PFSK-1 (cell line): ENCODE measurements around the gene RAPGEF3.

Experiments
- FOXP2 ChIP-seq: optimal IDR thresholded peaks from 2 replicates; pipeline ENCODE3; 2011; ENCODE audit warnings: borderline replicate concordance, control low read depth, inconsistent platforms; ENCODE audit not compliant: insufficient read depth; ENCODE audit errors: extremely low read length, extremely low read depth
- POLR2AphosphoS5 ChIP-seq: IDR thresholded peaks from 2 replicates; pipeline ENCODE4 v1.6.1; 2012; ENCODE audit warnings: low read depth, mild to moderate bottlenecking, control low read depth, low read length, moderate library complexity
- REST ChIP-seq, 2 experiments: IDR thresholded peaks; 2 replicates each; pipeline versions ENCODE4 v1.6.1 to v1.8.0; 2011 to 2012; ENCODE audit warnings: low read depth in 2 of 2, low read length in 2 of 2, control low read depth in 1 of 2, inconsistent platforms in 1 of 2, mild to moderate bottlenecking in 1 of 2, moderate library complexity in 1 of 2; ENCODE audit not compliant: insufficient read depth in 1 of 2
- SIN3A ChIP-seq: IDR thresholded peaks from 2 replicates; pipeline ENCODE4 v1.6.1; 2012; ENCODE audit warnings: mild to moderate bottlenecking, low read length, moderate library complexity, borderline replicate concordance; ENCODE audit not compliant: insufficient read depth
- TAF1 ChIP-seq: IDR thresholded peaks from 2 replicates; pipeline ENCODE4 v1.6.1; 2012; ENCODE audit warnings: low read length, control low read depth, borderline replicate concordance; ENCODE audit not compliant: insufficient read depth

The RAPGEF3 gene

DNA sequence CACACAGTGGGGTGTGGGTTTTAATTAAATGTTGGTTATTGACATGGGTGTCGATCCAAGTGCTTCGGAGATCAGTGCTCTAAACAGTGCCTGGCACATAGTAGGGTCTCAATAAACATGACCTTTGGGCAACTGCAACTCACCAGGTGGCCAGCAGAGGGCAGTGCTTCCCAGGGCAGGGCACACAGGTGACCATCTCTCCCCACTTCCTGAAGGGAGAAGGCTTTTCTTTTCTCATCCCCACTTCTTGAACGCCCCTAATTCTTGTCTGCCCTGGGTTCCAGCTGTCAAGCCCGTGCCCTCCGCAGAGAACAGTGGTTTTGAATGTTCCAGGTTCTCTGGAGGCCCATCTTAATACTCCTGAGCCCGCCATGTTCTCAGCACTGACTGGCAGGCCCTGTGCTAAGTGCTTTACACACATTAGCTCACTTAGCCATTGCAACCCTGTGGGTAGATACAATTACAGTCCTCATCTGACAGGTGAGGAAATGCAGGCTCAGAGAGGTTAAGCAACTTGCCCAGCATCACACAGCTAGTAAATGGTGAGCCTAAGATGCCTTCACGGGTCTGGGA lies 16.3 kb downstream of the RAPGEF3 start:
- TF ChIP-seq REST (IDR thresholded peaks at IDR 0.05; ENCODE audit: insufficient read depth in 1 of 2, low read depth in 2 of 2, low read length in 2 of 2) = no peak
- TF ChIP-seq FOXP2 = no peak
- no peak for TF ChIP-seq POLR2AphosphoS5
- TF ChIP-seq TAF1 = no peak
- TF ChIP-seq SIN3A = no peak

DNA sequence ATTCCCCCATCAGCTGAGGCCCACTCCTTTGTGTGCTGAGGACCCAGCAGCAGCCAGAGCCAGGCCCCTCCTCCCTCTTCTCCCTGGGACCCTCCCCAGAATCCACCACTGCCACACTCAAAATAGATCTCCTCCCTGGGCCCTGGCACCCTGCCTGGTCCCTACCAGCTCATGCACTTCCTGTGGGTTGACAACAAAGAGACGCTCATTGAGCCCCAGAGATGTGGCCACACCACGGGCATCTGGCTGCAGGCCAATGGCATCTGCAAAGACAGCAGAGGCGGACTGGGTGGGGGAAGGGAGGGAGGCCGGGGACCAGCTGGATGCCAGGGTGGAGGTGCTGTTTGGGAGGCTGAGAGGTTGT lies 17.4 kb downstream of the RAPGEF3 start:
- no peak for TF ChIP-seq FOXP2
- TF ChIP-seq TAF1 = no peak
- no peak for TF ChIP-seq POLR2AphosphoS5
- TF ChIP-seq REST (IDR thresholded peaks at IDR 0.05; ENCODE audit: insufficient read depth in 1 of 2, low read depth in 2 of 2, low read length in 2 of 2) = no peak
- TF ChIP-seq SIN3A = no peak

DNA sequence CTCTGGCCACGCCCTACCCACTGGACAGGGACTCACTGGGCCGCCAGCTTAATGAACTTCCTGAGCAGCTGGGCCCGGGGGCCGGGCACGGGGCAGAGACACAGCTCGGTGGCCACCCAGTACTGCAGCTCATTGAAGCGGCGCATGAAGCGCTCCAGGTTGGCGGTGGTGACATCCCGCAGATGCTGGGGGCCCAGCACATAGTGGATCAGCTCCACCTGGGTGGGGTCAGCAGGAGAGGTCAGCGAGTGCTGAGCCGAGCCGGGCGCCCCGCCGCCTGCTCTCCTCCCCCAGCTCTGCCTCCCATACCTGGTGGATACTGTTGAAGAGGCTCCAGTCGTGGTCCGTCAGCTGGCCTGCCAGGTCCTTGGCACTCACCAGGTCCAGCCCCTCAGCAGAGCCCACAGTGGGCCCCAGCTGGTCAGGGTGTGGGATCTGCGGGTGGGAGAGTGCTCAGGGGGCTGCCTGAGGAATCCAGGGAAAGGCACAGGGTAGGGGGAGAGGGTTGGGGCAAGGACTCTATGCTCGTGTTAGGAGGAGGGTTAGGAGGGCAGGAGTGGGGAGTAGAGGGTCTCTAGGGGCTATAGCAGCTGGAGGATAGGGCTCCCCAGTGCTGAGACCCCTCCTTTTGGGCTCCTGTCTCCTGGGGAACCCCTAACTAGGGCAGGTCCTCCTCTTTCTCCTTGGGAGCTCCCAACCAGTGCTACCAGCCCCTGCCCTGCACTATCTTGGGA lies 17.9 kb downstream of the RAPGEF3 start:
- no peak for TF ChIP-seq POLR2AphosphoS5
- TF ChIP-seq SIN3A = no peak
- TF ChIP-seq REST (IDR thresholded peaks at IDR 0.05; ENCODE audit: insufficient read depth in 1 of 2, low read depth in 2 of 2, low read length in 2 of 2) = no peak
- no peak for TF ChIP-seq FOXP2
- no peak for TF ChIP-seq TAF1

DNA sequence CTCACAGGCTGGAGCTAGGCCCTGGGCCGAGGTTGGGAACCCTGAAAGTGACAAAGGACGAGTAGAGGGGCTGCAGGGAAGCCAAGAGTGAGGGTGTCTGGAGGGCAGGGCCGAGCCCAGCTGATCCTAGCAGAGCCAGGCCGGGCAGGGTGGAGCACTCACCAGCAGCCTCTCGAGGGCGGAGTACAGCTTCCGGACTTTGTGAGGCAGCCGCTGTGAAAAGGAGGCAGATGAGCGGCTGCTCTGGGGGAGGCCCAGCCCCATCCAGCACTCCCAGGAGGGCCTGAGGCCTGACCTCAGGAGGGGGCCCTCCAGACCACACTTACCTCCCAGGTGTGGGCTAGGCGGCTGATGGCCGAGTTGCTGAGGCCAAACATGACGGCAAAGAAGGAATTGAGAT lies 18.7 kb downstream of the RAPGEF3 start:
- TF ChIP-seq FOXP2 (no peak), POLR2AphosphoS5 (no peak), REST (IDR thresholded peaks at IDR 0.05; ENCODE audit: insufficient read depth in 1 of 2, low read depth in 2 of 2, low read length in 2 of 2) (no peak), SIN3A (no peak), TAF1 (no peak)
